ENCODE data around the gene NLGN1.

DNA sequence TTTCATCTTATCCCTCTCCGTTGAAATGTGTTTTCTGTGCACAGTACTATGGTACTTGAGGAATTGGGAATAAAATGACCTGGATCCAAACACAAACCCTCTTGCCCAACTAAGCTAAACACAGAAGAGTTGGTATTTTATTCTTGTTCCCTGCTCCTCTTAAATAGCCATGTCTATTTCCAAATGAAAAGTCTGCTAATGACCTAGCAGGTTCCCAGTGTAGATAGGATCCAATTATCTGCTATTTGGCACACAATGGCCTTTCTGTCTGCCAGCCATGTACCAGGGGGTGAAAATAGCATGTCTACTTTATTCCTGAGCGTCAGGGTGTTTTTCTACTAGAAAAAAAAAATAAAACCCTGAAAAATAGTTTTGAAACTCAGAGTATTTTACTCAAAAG lies 804.6 kb downstream of the NLGN1 start:
- TF ChIP-seq POLR2A (IDR thresholded peaks at IDR 0.05; ENCODE audit: borderline replicate concordance, extremely low read depth, insufficient read depth, insufficient read length): no peak
- TF ChIP-seq SP1 (IDR thresholded peaks at IDR 0.05; ENCODE audit: low read depth): no peak
- TF ChIP-seq, protein P1, sequence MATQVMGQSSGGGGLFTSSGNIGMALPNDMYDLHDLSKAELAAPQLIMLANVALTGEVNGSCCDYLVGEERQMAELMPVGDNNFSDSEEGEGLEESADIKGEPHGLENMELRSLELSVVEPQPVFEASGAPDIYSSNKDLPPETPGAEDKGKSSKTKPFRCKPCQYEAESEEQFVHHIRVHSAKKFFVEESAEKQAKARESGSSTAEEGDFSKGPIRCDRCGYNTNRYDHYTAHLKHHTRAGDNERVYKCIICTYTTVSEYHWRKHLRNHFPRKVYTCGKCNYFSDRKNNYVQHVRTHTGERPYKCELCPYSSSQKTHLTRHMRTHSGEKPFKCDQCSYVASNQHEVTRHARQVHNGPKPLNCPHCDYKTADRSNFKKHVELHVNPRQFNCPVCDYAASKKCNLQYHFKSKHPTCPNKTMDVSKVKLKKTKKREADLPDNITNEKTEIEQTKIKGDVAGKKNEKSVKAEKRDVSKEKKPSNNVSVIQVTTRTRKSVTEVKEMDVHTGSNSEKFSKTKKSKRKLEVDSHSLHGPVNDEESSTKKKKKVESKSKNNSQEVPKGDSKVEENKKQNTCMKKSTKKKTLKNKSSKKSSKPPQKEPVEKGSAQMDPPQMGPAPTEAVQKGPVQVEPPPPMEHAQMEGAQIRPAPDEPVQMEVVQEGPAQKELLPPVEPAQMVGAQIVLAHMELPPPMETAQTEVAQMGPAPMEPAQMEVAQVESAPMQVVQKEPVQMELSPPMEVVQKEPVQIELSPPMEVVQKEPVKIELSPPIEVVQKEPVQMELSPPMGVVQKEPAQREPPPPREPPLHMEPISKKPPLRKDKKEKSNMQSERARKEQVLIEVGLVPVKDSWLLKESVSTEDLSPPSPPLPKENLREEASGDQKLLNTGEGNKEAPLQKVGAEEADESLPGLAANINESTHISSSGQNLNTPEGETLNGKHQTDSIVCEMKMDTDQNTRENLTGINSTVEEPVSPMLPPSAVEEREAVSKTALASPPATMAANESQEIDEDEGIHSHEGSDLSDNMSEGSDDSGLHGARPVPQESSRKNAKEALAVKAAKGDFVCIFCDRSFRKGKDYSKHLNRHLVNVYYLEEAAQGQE (IDR thresholded peaks at IDR 0.05; ENCODE audit: low read depth): no peak
- TF ChIP-seq POLR2AphosphoS5 (IDR thresholded peaks at IDR 0.05; ENCODE audit: low read depth, low read length): no peak
- TF ChIP-seq EZH2 (IDR thresholded peaks at IDR 0.05): no peak
- TF ChIP-seq SIN3A (IDR thresholded peaks at IDR 0.05; ENCODE audit: low read depth): no peak
- TF ChIP-seq, protein P2, sequence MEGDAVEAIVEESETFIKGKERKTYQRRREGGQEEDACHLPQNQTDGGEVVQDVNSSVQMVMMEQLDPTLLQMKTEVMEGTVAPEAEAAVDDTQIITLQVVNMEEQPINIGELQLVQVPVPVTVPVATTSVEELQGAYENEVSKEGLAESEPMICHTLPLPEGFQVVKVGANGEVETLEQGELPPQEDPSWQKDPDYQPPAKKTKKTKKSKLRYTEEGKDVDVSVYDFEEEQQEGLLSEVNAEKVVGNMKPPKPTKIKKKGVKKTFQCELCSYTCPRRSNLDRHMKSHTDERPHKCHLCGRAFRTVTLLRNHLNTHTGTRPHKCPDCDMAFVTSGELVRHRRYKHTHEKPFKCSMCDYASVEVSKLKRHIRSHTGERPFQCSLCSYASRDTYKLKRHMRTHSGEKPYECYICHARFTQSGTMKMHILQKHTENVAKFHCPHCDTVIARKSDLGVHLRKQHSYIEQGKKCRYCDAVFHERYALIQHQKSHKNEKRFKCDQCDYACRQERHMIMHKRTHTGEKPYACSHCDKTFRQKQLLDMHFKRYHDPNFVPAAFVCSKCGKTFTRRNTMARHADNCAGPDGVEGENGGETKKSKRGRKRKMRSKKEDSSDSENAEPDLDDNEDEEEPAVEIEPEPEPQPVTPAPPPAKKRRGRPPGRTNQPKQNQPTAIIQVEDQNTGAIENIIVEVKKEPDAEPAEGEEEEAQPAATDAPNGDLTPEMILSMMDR (IDR thresholded peaks at IDR 0.05 in 2 of 3, conservative IDR thresholded peaks at IDR 0.05 in 1 of 3; ENCODE audit: borderline replicate concordance in 1 of 3, insufficient read depth in 1 of 3, low read depth in 2 of 3, low read length in 2 of 3): no peak
- TF ChIP-seq JUND (IDR thresholded peaks at IDR 0.05): no peak
- TF ChIP-seq, protein P3, sequence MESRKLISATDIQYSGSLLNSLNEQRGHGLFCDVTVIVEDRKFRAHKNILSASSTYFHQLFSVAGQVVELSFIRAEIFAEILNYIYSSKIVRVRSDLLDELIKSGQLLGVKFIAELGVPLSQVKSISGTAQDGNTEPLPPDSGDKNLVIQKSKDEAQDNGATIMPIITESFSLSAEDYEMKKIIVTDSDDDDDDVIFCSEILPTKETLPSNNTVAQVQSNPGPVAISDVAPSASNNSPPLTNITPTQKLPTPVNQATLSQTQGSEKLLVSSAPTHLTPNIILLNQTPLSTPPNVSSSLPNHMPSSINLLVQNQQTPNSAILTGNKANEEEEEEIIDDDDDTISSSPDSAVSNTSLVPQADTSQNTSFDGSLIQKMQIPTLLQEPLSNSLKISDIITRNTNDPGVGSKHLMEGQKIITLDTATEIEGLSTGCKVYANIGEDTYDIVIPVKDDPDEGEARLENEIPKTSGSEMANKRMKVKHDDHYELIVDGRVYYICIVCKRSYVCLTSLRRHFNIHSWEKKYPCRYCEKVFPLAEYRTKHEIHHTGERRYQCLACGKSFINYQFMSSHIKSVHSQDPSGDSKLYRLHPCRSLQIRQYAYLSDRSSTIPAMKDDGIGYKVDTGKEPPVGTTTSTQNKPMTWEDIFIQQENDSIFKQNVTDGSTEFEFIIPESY (IDR thresholded peaks at IDR 0.05; ENCODE audit: extremely low read depth, insufficient replicate concordance, low read length): no peak
- no peak for TF ChIP-seq RAD21 (IDR thresholded peaks at IDR 0.05; ENCODE audit: low read depth)
